K562 (cell line): ENCODE data around the gene CDCA3. TPM values are rescaled to one million over a fixed set of nuclear protein-coding genes. Genes with fewer than 3 reads are reported as not detected.

Source experiments
- CC2D1A ChIP-seq: fragments of 450-650 bp; IDR thresholded peaks from 2 replicates; pipeline ENCODE4 v1.6.1; 2017; ENCODE audit warnings: mild to moderate bottlenecking
- DNMT1 ChIP-seq: fragments of 450-650 bp; IDR thresholded peaks from 2 replicates; pipeline ENCODE4 v1.6.1; 2016; ENCODE audit warnings: antibody characterized with exemption, mild to moderate bottlenecking
- HCFC1 ChIP-seq: IDR thresholded peaks from 2 replicates; pipeline ENCODE4 v1.6.1; 2012; ENCODE audit warnings: low read depth, low read length, improper control_type of control experiment
- HMG20B ChIP-seq: fragments of 250-450 bp; sonication (Bioruptor Pico); IDR thresholded peaks from 2 replicates; pipeline ENCODE4 v1.5.0; 2021; ENCODE audit warnings: mild to moderate bottlenecking
- JUNB ChIP-seq: fragments of 450-650 bp; formaldehyde crosslinking; conservative IDR thresholded peaks from 2 replicates; pipeline ENCODE4 v1.4.0; 2020; ENCODE audit warnings: mild to moderate bottlenecking
- MXI1 ChIP-seq: IDR thresholded peaks from 2 replicates; pipeline ENCODE4 v1.6.1; 2011; ENCODE audit warnings: low read depth, mild to moderate bottlenecking, improper control_type of control experiment, low read length
- PCBP1 ChIP-seq: fragments of 200-400 bp; formaldehyde crosslinking; IDR thresholded peaks from 2 replicates; pipeline ENCODE4 v1.6.1; 2018; ENCODE audit warnings: mild to moderate bottlenecking, low read depth, low read length; ENCODE audit not compliant: poor library complexity, severe bottlenecking
- POLR2B ChIP-seq: fragments of 450-650 bp; IDR thresholded peaks from 2 replicates; pipeline ENCODE4 v1.6.1; 2018; ENCODE audit warnings: low read depth; ENCODE audit not compliant: partially characterized antibody
- PTRF ChIP-seq: fragments of 450-650 bp; IDR thresholded peaks from 2 replicates; pipeline ENCODE4 v1.6.1; 2016; ENCODE audit warnings: mild to moderate bottlenecking, missing genetic modification characterization, missing compliant biosample characterization
- RAD21 ChIP-seq, 2 experiments: fragments of 250-450 bp in 1 of 2; fragments of 450-650 bp in 1 of 2; sonication (Bioruptor Pico) in 1 of 2; formaldehyde crosslinking in 1 of 2; IDR thresholded peaks in 1 of 2; conservative IDR thresholded peaks in 1 of 2; 2 replicates each; pipeline versions ENCODE4 v1.4.0 to v1.8.0; 2020 to 2022; ENCODE audit warnings: mild to moderate bottlenecking in 2 of 2, moderate library complexity in 1 of 2
- RCOR1 ChIP-seq, 2 experiments: IDR thresholded peaks; 2 replicates each; pipeline ENCODE4 v1.6.1; 2012; ENCODE audit warnings: low read depth in 2 of 2, low read length in 2 of 2, borderline replicate concordance in 1 of 2, improper control_type of control experiment in 1 of 2
- TAF15 ChIP-seq: fragments of 200-400 bp; formaldehyde crosslinking; IDR thresholded peaks from 2 replicates; pipeline ENCODE4 v1.6.1; 2017; ENCODE audit warnings: mild to moderate bottlenecking, low read depth, low read length, moderate library complexity
- TEAD4 ChIP-seq, 2 experiments: sonication (generic) in 1 of 2; formaldehyde crosslinking in 1 of 2; IDR thresholded peaks; 2 replicates each; pipeline versions ENCODE4 v1.6.1 to v1.8.0; 2012 to 2022; ENCODE audit warnings: borderline replicate concordance in 1 of 2, inconsistent platforms in 1 of 2, low read length in 1 of 2, mild to moderate bottlenecking in 1 of 2, missing genetic modification reagents in 1 of 2
- ZNF354B ChIP-seq: fragments of 250-450 bp; sonication (Bioruptor Pico); IDR thresholded peaks from 2 replicates; pipeline ENCODE4 v1.4.0; 2020
- ZNF41 ChIP-seq: fragments of 250-450 bp; sonication (Bioruptor Pico); conservative IDR thresholded peaks from 2 replicates; pipeline ENCODE4 v1.4.0; 2020; ENCODE audit warnings: mild to moderate bottlenecking
- polyA plus RNA-seq, 8 experiments: library from polyadenylated mRNA; depleted of rRNA in 4 of 8; stranded (reverse) in 5 of 8; unstranded in 3 of 8; fragments of >200 nt; fragmentation: Nextera tagmentation in 2 of 8; fragmentation: Illumina TruSeq in 1 of 8; extraction: Ambion mirVana in 2 of 8; extraction: Trizol in 1 of 8; gene quantifications; 2 replicates each; pipeline versions ENCODE4 v1.2.1 to v1.2.3, GENCODE V29; 2011 to 2014; ENCODE audit warnings: inconsistent platforms in 1 of 8, missing spikeins in 1 of 8
- total RNA-seq, 7 experiments: library from RNA; depleted of rRNA in 6 of 7; stranded (reverse); fragments of >200 nt in 6 of 7; fragmentation: Illumina TruSeq in 2 of 7; extraction: Trizol in 2 of 7; gene quantifications; 2 replicates each; pipeline versions ENCODE4 v1.2.1 to v1.2.3, GENCODE V29; 2011 to 2021; ENCODE audit warnings: low replicate concordance in 1 of 7
- TF ChIP-seq, protein P1 (sequence below): fragments of 250-450 bp; sonication (Bioruptor Pico); IDR thresholded peaks from 2 replicates; pipeline ENCODE4 v1.8.0; 2022; ENCODE audit warnings: inconsistent platforms
- TF ChIP-seq, protein P2 (sequence below): conservative IDR thresholded peaks from 2 replicates; pipeline ENCODE4 v1.6.1; 2011; ENCODE audit warnings: low read depth, mild to moderate bottlenecking, low read length; ENCODE audit not compliant: control insufficient read depth
- TF ChIP-seq, protein P3 (sequence below), 2 experiments: fragments of 150-350 bp in 1 of 2; IDR thresholded peaks; 2 replicates each; pipeline ENCODE4 v1.6.1; 2012 to 2016; ENCODE audit warnings: low read depth in 2 of 2, low read length in 2 of 2, mild to moderate bottlenecking in 1 of 2, moderate library complexity in 1 of 2
- TF ChIP-seq, protein P4 (sequence below): fragments of 200-800 bp; sonication (Bioruptor generic); IDR thresholded peaks from 2 replicates; pipeline ENCODE4 v1.6.1; 2017; ENCODE audit warnings: missing genetic modification characterization, missing compliant biosample characterization

Gene CDCA3
- total and polyA plus RNA-seq, 9 of the 15 experiments (the other 6 are each of a cell fraction or from before 2014, with no cell fraction given), result 24.2 to 80.8 (median 55.1) TPM

DNA sequence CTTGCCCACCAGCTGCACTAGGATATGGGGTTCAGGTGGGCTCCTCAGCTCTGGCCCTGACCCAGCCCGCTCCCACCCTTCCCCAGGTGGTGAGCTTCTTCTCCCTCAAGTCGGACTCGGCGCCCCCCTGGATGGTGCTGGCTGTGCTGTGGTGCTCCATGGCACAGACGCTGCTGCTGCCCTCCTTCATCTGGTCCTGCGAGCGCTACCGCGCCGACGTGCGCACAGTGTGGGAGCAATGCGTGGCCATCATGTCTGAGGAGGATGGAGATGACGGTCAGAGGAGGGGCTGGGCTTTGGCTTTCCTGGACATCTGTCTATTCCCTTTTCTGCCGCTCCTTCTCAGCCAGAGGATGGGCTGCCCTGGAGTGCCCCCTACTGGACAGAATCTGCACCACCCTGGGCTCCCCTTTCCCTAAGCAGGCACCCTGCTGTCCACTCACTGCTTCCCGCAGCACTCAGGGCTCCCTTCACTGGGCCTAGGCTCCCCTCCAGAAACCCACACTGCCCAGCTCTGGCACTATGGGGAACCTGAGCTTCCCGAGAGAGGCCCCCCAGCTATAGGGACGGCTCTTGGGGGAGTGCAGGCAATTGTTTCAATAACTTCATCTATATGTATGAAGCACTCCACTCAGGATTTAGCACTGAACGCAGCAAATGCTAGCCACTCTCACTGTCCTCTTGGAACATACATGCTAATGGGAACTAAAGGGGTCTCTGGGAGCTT is 25.5 kb downstream of the CDCA3 start (continued):
- peak; percentile 72 to 81 for TF ChIP-seq RAD21 (CRISPR knock-in tag; conservative IDR thresholded peaks at IDR 0.05 in 1 of 2, IDR thresholded peaks at IDR 0.05 in 1 of 2)
- peak; percentile 62; the same call in 1 of the 2 replicates for TF ChIP-seq CC2D1A
- TF ChIP-seq HCFC1, result 0 out of 2 replicates have a peak, but pooled peaks have one; percentile 20
- peak; percentile 28 to 63; a peak in 2 of 4 replicates for TF ChIP-seq RCOR1 (IDR thresholded peaks at IDR 0.05; ENCODE audit: borderline replicate concordance in 1 of 2, low read depth in 2 of 2, low read length in 2 of 2)
- TF ChIP-seq JUNB (CRISPR knock-in tag), result no peak
- no peak for TF ChIP-seq PCBP1
- TF ChIP-seq, protein P1, sequence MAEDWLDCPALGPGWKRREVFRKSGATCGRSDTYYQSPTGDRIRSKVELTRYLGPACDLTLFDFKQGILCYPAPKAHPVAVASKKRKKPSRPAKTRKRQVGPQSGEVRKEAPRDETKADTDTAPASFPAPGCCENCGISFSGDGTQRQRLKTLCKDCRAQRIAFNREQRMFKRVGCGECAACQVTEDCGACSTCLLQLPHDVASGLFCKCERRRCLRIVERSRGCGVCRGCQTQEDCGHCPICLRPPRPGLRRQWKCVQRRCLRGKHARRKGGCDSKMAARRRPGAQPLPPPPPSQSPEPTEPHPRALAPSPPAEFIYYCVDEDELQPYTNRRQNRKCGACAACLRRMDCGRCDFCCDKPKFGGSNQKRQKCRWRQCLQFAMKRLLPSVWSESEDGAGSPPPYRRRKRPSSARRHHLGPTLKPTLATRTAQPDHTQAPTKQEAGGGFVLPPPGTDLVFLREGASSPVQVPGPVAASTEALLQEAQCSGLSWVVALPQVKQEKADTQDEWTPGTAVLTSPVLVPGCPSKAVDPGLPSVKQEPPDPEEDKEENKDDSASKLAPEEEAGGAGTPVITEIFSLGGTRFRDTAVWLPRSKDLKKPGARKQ, result no peak
- no peak for TF ChIP-seq TAF15
- no peak for TF ChIP-seq POLR2B
- TF ChIP-seq PTRF (tag), result no peak
- TF ChIP-seq DNMT1, result no peak
- TF ChIP-seq MXI1, result no peak
- no peak for TF ChIP-seq ZNF354B (CRISPR knock-in tag)
- TF ChIP-seq HMG20B (CRISPR knock-in tag), result no peak
- TF ChIP-seq, protein P2, sequence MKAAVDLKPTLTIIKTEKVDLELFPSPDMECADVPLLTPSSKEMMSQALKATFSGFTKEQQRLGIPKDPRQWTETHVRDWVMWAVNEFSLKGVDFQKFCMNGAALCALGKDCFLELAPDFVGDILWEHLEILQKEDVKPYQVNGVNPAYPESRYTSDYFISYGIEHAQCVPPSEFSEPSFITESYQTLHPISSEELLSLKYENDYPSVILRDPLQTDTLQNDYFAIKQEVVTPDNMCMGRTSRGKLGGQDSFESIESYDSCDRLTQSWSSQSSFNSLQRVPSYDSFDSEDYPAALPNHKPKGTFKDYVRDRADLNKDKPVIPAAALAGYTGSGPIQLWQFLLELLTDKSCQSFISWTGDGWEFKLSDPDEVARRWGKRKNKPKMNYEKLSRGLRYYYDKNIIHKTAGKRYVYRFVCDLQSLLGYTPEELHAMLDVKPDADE, result no peak
- TF ChIP-seq, protein P3, sequence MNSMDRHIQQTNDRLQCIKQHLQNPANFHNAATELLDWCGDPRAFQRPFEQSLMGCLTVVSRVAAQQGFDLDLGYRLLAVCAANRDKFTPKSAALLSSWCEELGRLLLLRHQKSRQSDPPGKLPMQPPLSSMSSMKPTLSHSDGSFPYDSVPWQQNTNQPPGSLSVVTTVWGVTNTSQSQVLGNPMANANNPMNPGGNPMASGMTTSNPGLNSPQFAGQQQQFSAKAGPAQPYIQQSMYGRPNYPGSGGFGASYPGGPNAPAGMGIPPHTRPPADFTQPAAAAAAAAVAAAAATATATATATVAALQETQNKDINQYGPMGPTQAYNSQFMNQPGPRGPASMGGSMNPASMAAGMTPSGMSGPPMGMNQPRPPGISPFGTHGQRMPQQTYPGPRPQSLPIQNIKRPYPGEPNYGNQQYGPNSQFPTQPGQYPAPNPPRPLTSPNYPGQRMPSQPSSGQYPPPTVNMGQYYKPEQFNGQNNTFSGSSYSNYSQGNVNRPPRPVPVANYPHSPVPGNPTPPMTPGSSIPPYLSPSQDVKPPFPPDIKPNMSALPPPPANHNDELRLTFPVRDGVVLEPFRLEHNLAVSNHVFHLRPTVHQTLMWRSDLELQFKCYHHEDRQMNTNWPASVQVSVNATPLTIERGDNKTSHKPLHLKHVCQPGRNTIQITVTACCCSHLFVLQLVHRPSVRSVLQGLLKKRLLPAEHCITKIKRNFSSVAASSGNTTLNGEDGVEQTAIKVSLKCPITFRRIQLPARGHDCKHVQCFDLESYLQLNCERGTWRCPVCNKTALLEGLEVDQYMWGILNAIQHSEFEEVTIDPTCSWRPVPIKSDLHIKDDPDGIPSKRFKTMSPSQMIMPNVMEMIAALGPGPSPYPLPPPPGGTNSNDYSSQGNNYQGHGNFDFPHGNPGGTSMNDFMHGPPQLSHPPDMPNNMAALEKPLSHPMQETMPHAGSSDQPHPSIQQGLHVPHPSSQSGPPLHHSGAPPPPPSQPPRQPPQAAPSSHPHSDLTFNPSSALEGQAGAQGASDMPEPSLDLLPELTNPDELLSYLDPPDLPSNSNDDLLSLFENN (IDR thresholded peaks at IDR 0.05; ENCODE audit: low read depth in 2 of 2, low read length in 2 of 2), result no peak
- TF ChIP-seq TEAD4 (IDR thresholded peaks at IDR 0.05; ENCODE audit: low read length), result peak; percentile 47; the same call in 1 of the 2 replicates
- TF ChIP-seq TEAD4 (CRISPR knock-in tag; IDR thresholded peaks at IDR 0.05; ENCODE audit: borderline replicate concordance), result no peak
- TF ChIP-seq, protein P4, sequence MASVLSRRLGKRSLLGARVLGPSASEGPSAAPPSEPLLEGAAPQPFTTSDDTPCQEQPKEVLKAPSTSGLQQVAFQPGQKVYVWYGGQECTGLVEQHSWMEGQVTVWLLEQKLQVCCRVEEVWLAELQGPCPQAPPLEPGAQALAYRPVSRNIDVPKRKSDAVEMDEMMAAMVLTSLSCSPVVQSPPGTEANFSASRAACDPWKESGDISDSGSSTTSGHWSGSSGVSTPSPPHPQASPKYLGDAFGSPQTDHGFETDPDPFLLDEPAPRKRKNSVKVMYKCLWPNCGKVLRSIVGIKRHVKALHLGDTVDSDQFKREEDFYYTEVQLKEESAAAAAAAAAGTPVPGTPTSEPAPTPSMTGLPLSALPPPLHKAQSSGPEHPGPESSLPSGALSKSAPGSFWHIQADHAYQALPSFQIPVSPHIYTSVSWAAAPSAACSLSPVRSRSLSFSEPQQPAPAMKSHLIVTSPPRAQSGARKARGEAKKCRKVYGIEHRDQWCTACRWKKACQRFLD, result 0 out of 2 replicates have a peak, but pooled peaks have one; percentile 30
- TF ChIP-seq ZNF41 (CRISPR knock-in tag), result no peak
